K562 (cell line): Measurements from ENCODE around the gene LMAN2. TPM values are rescaled to one million over a fixed set of nuclear protein-coding genes. Genes with fewer than 3 reads are reported as not detected.

ENCODE experiments used
- BCOR ChIP-seq: fragments of 450-650 bp; IDR thresholded peaks from 2 replicates; pipeline ENCODE4 v1.6.1; 2016
- CHD2 ChIP-seq: IDR thresholded peaks from 2 replicates; pipeline ENCODE4 v1.6.1; 2011; ENCODE audit warnings: low read depth, low read length
- COPS2 ChIP-seq: fragments of 450-650 bp; conservative IDR thresholded peaks from 2 replicates; pipeline ENCODE4 v1.6.1; 2016; ENCODE audit warnings: mild to moderate bottlenecking, moderate library complexity
- ETV6 ChIP-seq, 3 experiments: fragments of 150-350 bp in 1 of 3; sonication (generic) in 1 of 3; formaldehyde crosslinking in 1 of 3; IDR thresholded peaks; 2 replicates each; pipeline versions ENCODE4 v1.6.1 to v1.8.0; 2014 to 2022; ENCODE audit warnings: borderline replicate concordance in 2 of 3, low read depth in 2 of 3, antibody characterized with exemption in 1 of 3, low read length in 1 of 3, mild to moderate bottlenecking in 1 of 3, missing genetic modification reagents in 1 of 3
- GATA2 ChIP-seq: sonication (generic); formaldehyde crosslinking; IDR thresholded peaks from 2 replicates; pipeline ENCODE4 v1.4.0; 2020; ENCODE audit warnings: mild to moderate bottlenecking, missing genetic modification reagents
- HDAC2 ChIP-seq: fragments of 450-650 bp; IDR thresholded peaks from 2 replicates; pipeline ENCODE4 v1.6.1; 2016; ENCODE audit warnings: mild to moderate bottlenecking
- HNRNPL ChIP-seq: fragments of 200-400 bp; formaldehyde crosslinking; IDR thresholded peaks from 2 replicates; pipeline ENCODE4 v1.6.1; 2017; ENCODE audit warnings: low read depth, mild to moderate bottlenecking, low read length
- ILK ChIP-seq: fragments of 450-650 bp; IDR thresholded peaks from 2 replicates; pipeline ENCODE4 v1.6.1; 2016; ENCODE audit warnings: missing genetic modification characterization, low read depth, mild to moderate bottlenecking, missing compliant biosample characterization, moderate library complexity, borderline replicate concordance
- KDM4B ChIP-seq, 2 experiments: fragments of 450-650 bp in 1 of 2; sonication (generic) in 1 of 2; IDR thresholded peaks; 2 replicates each; pipeline ENCODE4 v1.6.1; 2016 to 2017; ENCODE audit warnings: borderline replicate concordance in 2 of 2, antibody characterized with exemption in 1 of 2, low read depth in 1 of 2, mild to moderate bottlenecking in 1 of 2
- NFE2 ChIP-seq: IDR thresholded peaks from 2 replicates; pipeline ENCODE4 v1.6.1; 2014; ENCODE audit warnings: antibody characterized with exemption, low read depth
- NFRKB ChIP-seq: fragments of 450-650 bp; IDR thresholded peaks from 2 replicates; pipeline ENCODE4 v1.6.1; 2016; ENCODE audit warnings: low read depth
- POLR2AphosphoS5 ChIP-seq: IDR thresholded peaks from 2 replicates; pipeline ENCODE4 v1.6.1; 2011; ENCODE audit warnings: mild to moderate bottlenecking, low read depth, low read length, moderate library complexity; ENCODE audit not compliant: control insufficient read depth, insufficient read depth
- RBM17 ChIP-seq: fragments of 200-400 bp; formaldehyde crosslinking; IDR thresholded peaks from 2 replicates; pipeline ENCODE4 v1.6.1; 2017; ENCODE audit warnings: low read depth, mild to moderate bottlenecking, low read length, borderline replicate concordance
- TBL1XR1 ChIP-seq, 2 experiments: IDR thresholded peaks; 2 replicates each; pipeline ENCODE4 v1.6.1; 2012; ENCODE audit warnings: improper control_type of control experiment in 2 of 2, low read length in 2 of 2, mild to moderate bottlenecking in 1 of 2
- ZNF143 ChIP-seq: sonication (generic); formaldehyde crosslinking; IDR thresholded peaks from 2 replicates; pipeline ENCODE4 v1.9.0; 2022; ENCODE audit warnings: mild to moderate bottlenecking, missing genetic modification reagents
- ZNF184 ChIP-seq: sonication (generic); formaldehyde crosslinking; IDR thresholded peaks from 2 replicates; pipeline ENCODE4 v1.5.0; 2020; ENCODE audit warnings: missing genetic modification reagents
- ZNF224 ChIP-seq: sonication (generic); formaldehyde crosslinking; IDR thresholded peaks from 2 replicates; pipeline ENCODE4 v1.8.0; 2022; ENCODE audit warnings: mild to moderate bottlenecking, missing genetic modification reagents
- ZNF436 ChIP-seq: fragments of 250-450, 450-650 bp; sonication (Bioruptor Pico); formaldehyde crosslinking; IDR thresholded peaks from 2 replicates; pipeline ENCODE4 v1.7.0; 2020; ENCODE audit warnings: mild to moderate bottlenecking
- ZNF740 ChIP-seq, 3 experiments: fragments of 200-800 bp in 1 of 3; sonication (Bioruptor generic) in 1 of 3; sonication (generic) in 1 of 3; formaldehyde crosslinking in 1 of 3; IDR thresholded peaks; 2 replicates each; pipeline versions ENCODE4 v1.6.1 to v1.8.0; 2016 to 2022; ENCODE audit warnings: mild to moderate bottlenecking in 2 of 3, missing compliant biosample characterization in 2 of 3, missing genetic modification characterization in 2 of 3, missing genetic modification reagents in 1 of 3
- ZSCAN29 ChIP-seq: fragments of 450-650 bp; IDR thresholded peaks from 2 replicates; pipeline ENCODE4 v1.6.1; 2017
- polyA plus RNA-seq, 8 experiments: library from polyadenylated mRNA; depleted of rRNA in 4 of 8; stranded (reverse) in 5 of 8; unstranded in 3 of 8; fragments of >200 nt; fragmentation: Nextera tagmentation in 2 of 8; fragmentation: Illumina TruSeq in 1 of 8; extraction: Ambion mirVana in 2 of 8; extraction: Trizol in 1 of 8; gene quantifications; 2 replicates each; pipeline versions ENCODE4 v1.2.1 to v1.2.3, GENCODE V29; 2011 to 2014; ENCODE audit warnings: inconsistent platforms in 1 of 8, missing spikeins in 1 of 8
- total RNA-seq, 7 experiments: library from RNA; depleted of rRNA in 6 of 7; stranded (reverse); fragments of >200 nt in 6 of 7; fragmentation: Illumina TruSeq in 2 of 7; extraction: Trizol in 2 of 7; gene quantifications; 2 replicates each; pipeline versions ENCODE4 v1.2.1 to v1.2.3, GENCODE V29; 2011 to 2021; ENCODE audit warnings: low replicate concordance in 1 of 7
- TF ChIP-seq, protein P1 (sequence below): sonication (generic); IDR thresholded peaks from 2 replicates; pipeline ENCODE4 v1.6.1; 2016
- TF ChIP-seq, protein P2 (sequence below): fragments of 450-650 bp; IDR thresholded peaks from 2 replicates; pipeline ENCODE4 v1.7.1; 2018; ENCODE audit warnings: mild to moderate bottlenecking, low read depth; ENCODE audit not compliant: partially characterized antibody

Gene LMAN2
- total and polyA plus RNA-seq, 9 of the 15 experiments (the other 6 are each of a cell fraction or from before 2014, with no cell fraction given) = 2.7 to 254 (median 136) TPM

GRCh38 chr5:177362610-177363507 lies 11.4 kb upstream of the LMAN2 start (continued):
- TF ChIP-seq CHD2 = no peak
- no peak for TF ChIP-seq ZNF436 (CRISPR knock-in tag)
- TF ChIP-seq POLR2AphosphoS5 = no peak
- no peak for TF ChIP-seq ZNF224 (CRISPR knock-in tag)
- no peak for TF ChIP-seq ILK
- no peak for TF ChIP-seq GATA2
- peak; percentile 30 for TF ChIP-seq NFE2
- TF ChIP-seq ETV6 (IDR thresholded peaks at IDR 0.05; ENCODE audit: borderline replicate concordance in 1 of 2, low read depth in 2 of 2, low read length in 1 of 2) = no peak
- no peak for TF ChIP-seq ETV6 (CRISPR knock-in tag; IDR thresholded peaks at IDR 0.05; ENCODE audit: borderline replicate concordance)
- no peak for TF ChIP-seq ZNF184 (CRISPR knock-in tag)
- no peak for TF ChIP-seq COPS2
- no peak for TF ChIP-seq ZNF740 (CRISPR knock-in tag; IDR thresholded peaks at IDR 0.05)
- TF ChIP-seq ZNF740 (tag; IDR thresholded peaks at IDR 0.05) = no peak
- no peak for TF ChIP-seq BCOR
- 0 out of 2 replicates have a peak, but pooled peaks have one; percentile 51 for TF ChIP-seq HNRNPL
- peak; percentile 10; the same call in 1 of the 2 replicates for TF ChIP-seq HDAC2
- TF ChIP-seq NFRKB = 0 out of 2 replicates have a peak, but pooled peaks have one; percentile 57
- no peak for TF ChIP-seq RBM17
- TF ChIP-seq KDM4B (IDR thresholded peaks at IDR 0.05; ENCODE audit: borderline replicate concordance in 2 of 2, low read depth in 1 of 2) = no peak; a peak in 1 of 4 replicates
- TF ChIP-seq TBL1XR1 (IDR thresholded peaks at IDR 0.05; ENCODE audit: low read length in 2 of 2) = no peak
- TF ChIP-seq, protein P1, sequence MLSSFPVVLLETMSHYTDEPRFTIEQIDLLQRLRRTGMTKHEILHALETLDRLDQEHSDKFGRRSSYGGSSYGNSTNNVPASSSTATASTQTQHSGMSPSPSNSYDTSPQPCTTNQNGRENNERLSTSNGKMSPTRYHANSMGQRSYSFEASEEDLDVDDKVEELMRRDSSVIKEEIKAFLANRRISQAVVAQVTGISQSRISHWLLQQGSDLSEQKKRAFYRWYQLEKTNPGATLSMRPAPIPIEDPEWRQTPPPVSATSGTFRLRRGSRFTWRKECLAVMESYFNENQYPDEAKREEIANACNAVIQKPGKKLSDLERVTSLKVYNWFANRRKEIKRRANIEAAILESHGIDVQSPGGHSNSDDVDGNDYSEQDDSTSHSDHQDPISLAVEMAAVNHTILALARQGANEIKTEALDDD = no peak
- TF ChIP-seq, protein P2, sequence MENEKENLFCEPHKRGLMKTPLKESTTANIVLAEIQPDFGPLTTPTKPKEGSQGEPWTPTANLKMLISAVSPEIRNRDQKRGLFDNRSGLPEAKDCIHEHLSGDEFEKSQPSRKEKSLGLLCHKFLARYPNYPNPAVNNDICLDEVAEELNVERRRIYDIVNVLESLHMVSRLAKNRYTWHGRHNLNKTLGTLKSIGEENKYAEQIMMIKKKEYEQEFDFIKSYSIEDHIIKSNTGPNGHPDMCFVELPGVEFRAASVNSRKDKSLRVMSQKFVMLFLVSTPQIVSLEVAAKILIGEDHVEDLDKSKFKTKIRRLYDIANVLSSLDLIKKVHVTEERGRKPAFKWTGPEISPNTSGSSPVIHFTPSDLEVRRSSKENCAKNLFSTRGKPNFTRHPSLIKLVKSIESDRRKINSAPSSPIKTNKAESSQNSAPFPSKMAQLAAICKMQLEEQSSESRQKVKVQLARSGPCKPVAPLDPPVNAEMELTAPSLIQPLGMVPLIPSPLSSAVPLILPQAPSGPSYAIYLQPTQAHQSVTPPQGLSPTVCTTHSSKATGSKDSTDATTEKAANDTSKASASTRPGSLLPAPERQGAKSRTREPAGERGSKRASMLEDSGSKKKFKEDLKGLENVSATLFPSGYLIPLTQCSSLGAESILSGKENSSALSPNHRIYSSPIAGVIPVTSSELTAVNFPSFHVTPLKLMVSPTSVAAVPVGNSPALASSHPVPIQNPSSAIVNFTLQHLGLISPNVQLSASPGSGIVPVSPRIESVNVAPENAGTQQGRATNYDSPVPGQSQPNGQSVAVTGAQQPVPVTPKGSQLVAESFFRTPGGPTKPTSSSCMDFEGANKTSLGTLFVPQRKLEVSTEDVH = no peak
- TF ChIP-seq ZSCAN29 = no peak
- TF ChIP-seq ZNF143 (CRISPR knock-in tag) = no peak
